ENCODE data around the gene TCF12.

TCF12 gene

DNA sequence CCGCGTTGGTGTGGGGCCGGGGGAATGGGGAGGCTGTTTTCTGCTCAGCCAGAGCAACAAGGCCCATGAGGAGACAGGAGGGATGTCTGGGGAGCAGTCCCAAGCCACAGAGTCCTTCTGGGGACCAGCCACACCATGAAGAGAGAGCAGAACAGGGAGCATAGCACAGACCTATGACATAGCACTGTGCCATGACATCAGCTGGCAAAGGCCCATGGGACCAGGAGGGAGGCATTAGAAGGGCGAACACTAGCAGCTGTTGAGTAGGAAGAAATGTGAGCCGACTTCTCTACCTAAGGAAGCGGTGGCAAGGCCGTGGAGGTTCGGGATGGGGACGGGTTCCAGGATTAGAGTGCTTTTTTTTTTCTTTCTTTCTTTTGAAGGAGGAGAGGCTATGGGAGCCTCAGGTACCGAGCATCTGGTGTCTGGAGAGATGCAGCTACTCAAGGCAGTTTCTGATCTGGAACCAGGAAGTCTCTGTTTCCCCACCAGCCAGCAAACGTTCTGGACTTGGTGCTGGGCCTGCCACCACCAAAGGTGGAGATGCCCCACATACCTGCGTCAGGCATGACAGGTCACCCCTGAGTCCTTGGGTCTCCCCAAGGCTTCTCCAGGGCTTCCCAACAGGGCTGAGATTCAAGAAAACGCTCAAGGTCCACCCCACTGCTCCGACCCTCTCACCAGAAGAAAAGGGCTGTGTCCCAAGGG, 380.6 kb downstream of the TCF12 start:
- TF ChIP-seq, protein P1, sequence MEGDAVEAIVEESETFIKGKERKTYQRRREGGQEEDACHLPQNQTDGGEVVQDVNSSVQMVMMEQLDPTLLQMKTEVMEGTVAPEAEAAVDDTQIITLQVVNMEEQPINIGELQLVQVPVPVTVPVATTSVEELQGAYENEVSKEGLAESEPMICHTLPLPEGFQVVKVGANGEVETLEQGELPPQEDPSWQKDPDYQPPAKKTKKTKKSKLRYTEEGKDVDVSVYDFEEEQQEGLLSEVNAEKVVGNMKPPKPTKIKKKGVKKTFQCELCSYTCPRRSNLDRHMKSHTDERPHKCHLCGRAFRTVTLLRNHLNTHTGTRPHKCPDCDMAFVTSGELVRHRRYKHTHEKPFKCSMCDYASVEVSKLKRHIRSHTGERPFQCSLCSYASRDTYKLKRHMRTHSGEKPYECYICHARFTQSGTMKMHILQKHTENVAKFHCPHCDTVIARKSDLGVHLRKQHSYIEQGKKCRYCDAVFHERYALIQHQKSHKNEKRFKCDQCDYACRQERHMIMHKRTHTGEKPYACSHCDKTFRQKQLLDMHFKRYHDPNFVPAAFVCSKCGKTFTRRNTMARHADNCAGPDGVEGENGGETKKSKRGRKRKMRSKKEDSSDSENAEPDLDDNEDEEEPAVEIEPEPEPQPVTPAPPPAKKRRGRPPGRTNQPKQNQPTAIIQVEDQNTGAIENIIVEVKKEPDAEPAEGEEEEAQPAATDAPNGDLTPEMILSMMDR (conservative IDR thresholded peaks at IDR 0.05; ENCODE audit: low read length): no peak
- TF ChIP-seq EZH2phosphoT487 (IDR thresholded peaks at IDR 0.05; ENCODE audit: borderline replicate concordance): no peak
- Histone ChIP-seq H3K4me3 (ENCODE audit: low read length, poor library complexity, severe bottlenecking) (no peak overlapping the region), H3K9me3 (ENCODE audit: insufficient read depth, low read depth, low read length) (no peaks in the 10 kb centered on the region), H2AFZ (ENCODE audit: low read length) (no peak overlapping the region), H3K79me2 (ENCODE audit: insufficient read depth, low read length) (no peaks in the 10 kb centered on the region), H3K9me2 (replicated peaks; ENCODE audit: low read depth, low read length) (no peaks in the 10 kb centered on the region), H3F3A (ENCODE audit: low read depth) (no peaks in the 10 kb centered on the region), H3K4me2 (ENCODE audit: low read depth, low read length, poor library complexity, severe bottlenecking) (peak overlapping the region; percentile 36), H3K36me3 (ENCODE audit: insufficient read depth, low read length) (no peaks in the 10 kb centered on the region), H4K20me1 (ENCODE audit: insufficient read depth, low read length, poor library complexity, severe bottlenecking) (no peaks in the 10 kb centered on the region), H3K27me3 (ENCODE audit: insufficient read depth, low read length, poor library complexity, severe bottlenecking) (no peaks in the 10 kb centered on the region), H3K9ac (ENCODE audit: low read depth, low read length, poor library complexity, severe bottlenecking) (no peak overlapping the region), H3K4me1 (ENCODE audit: insufficient read depth, low read length, poor library complexity, severe bottlenecking) (peaks cover 22% of the 10 kb centered on the region)

DNA sequence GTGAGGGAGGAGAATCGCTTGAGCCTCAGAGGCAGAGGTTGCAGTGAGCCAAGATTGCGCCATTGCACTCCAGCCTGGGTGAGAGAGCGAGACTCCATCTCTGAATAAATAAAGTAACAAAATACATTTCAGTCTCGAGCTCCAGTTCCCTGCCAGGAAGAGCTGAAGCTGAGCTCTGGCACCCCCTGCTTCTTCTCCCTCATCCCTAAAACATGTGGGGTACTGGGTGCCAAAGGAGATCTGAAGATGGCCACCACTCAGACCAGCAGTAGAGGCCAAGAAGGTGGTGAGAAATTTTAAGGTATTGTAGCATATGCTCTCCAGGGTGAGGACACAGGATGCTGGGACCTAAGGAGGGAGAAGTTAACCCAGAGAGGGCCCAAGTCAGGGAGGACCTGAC, 382.9 kb downstream of the TCF12 start:
- no peak overlapping the region for H3K4me3 ChIP-seq (ENCODE audit: low read length, poor library complexity, severe bottlenecking)

DNA sequence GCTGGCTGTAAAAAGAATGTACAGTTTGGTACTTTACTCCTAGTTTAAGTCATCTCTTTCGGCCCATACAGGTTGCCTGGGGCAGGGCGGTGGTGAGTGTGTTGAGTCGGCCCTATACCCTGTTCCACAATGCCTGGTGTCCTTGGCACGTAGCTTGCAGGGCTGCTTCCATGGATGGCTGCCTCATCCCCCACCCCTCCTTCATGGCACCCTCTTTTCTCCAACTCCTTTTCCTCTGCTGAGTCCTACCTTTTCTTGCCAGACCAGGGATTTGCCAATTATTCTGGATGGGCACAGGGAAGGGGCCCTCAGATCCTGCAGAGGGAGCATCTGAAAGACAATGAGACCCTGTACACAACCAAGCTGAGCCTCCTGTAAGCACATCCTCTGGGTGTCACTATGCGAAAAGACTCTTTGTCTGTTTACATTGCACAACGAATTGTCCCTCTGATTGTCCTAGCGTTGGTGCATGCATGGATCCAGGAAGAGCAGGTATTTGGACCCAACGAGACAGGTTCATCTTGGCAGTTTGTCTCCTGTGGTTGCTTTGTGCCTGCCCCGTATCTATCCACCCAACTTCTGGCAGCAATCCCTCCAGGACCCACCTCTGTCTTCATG, 384.3 kb downstream of the TCF12 start:
- Histone ChIP-seq H3K9me3 (ENCODE audit: insufficient read depth, low read depth, low read length) (no peaks in the 10 kb centered on the region), H3K4me3 (ENCODE audit: low read length, poor library complexity, severe bottlenecking) (no peak overlapping the region), H3F3A (ENCODE audit: low read depth) (no peaks in the 10 kb centered on the region), H3K27me3 (ENCODE audit: insufficient read depth, low read length, poor library complexity, severe bottlenecking) (no peaks in the 10 kb centered on the region), H2AFZ (ENCODE audit: low read length) (no peak overlapping the region), H4K20me1 (ENCODE audit: insufficient read depth, low read length, poor library complexity, severe bottlenecking) (no peaks in the 10 kb centered on the region), H3K9ac (ENCODE audit: low read depth, low read length, poor library complexity, severe bottlenecking) (no peak overlapping the region), H3K79me2 (ENCODE audit: insufficient read depth, low read length) (no peaks in the 10 kb centered on the region), H3K4me2 (ENCODE audit: low read depth, low read length, poor library complexity, severe bottlenecking) (no peak overlapping the region), H3K4me1 (ENCODE audit: insufficient read depth, low read length, poor library complexity, severe bottlenecking) (peaks cover 16% of the 10 kb centered on the region), H3K9me2 (replicated peaks; ENCODE audit: low read depth, low read length) (no peaks in the 10 kb centered on the region), H3K36me3 (ENCODE audit: insufficient read depth, low read length) (no peaks in the 10 kb centered on the region)
- TF ChIP-seq, protein P1 (conservative IDR thresholded peaks at IDR 0.05; ENCODE audit: low read length): no peak
- TF ChIP-seq EZH2phosphoT487 (IDR thresholded peaks at IDR 0.05; ENCODE audit: borderline replicate concordance): no peak

More for the DNA sequence above, 382.9 kb downstream of the TCF12 start:
- H2AFZ ChIP-seq (ENCODE audit: low read length): no peak overlapping the region
- no peaks in the 10 kb centered on the region for H3K9me3 ChIP-seq (ENCODE audit: insufficient read depth, low read depth, low read length)
- no peaks in the 10 kb centered on the region for H3F3A ChIP-seq (ENCODE audit: low read depth)
- TF ChIP-seq, protein P1 (conservative IDR thresholded peaks at IDR 0.05; ENCODE audit: low read length): no peak
- TF ChIP-seq EZH2phosphoT487 (IDR thresholded peaks at IDR 0.05; ENCODE audit: borderline replicate concordance): no peak
- H3K36me3 ChIP-seq (ENCODE audit: insufficient read depth, low read length): no peaks in the 10 kb centered on the region
- no peaks in the 10 kb centered on the region for H3K9me2 ChIP-seq (replicated peaks; ENCODE audit: low read depth, low read length)
- H3K4me1 ChIP-seq (ENCODE audit: insufficient read depth, low read length, poor library complexity, severe bottlenecking): peaks cover 25% of the 10 kb centered on the region
- H3K79me2 ChIP-seq (ENCODE audit: insufficient read depth, low read length): no peaks in the 10 kb centered on the region
- H3K4me2 ChIP-seq (ENCODE audit: low read depth, low read length, poor library complexity, severe bottlenecking): no peak overlapping the region
- H3K27me3 ChIP-seq (ENCODE audit: insufficient read depth, low read length, poor library complexity, severe bottlenecking): no peaks in the 10 kb centered on the region
- H4K20me1 ChIP-seq (ENCODE audit: insufficient read depth, low read length, poor library complexity, severe bottlenecking): no peaks in the 10 kb centered on the region
- H3K9ac ChIP-seq (ENCODE audit: low read depth, low read length, poor library complexity, severe bottlenecking): no peak overlapping the region
